ENCODE results near the gene DPPA2.

The DPPA2 gene

GRCh38 chr3:109265295-109265694, 51.0 kb downstream of the DPPA2 start:
- Histone ChIP-seq H3K4me1 (ENCODE audit: insufficient read depth, low read length, poor library complexity, severe bottlenecking) (peaks cover 14% of the 10 kb centered on the region), H3K27me3 (ENCODE audit: insufficient read depth, low read length, poor library complexity, severe bottlenecking) (no peaks in the 10 kb centered on the region), H3K4me2 (ENCODE audit: low read depth, low read length, poor library complexity, severe bottlenecking) (no peak overlapping the region), H3K36me3 (ENCODE audit: insufficient read depth, low read length) (no peaks in the 10 kb centered on the region), H3K9me3 (ENCODE audit: insufficient read depth, low read depth, low read length) (no peaks in the 10 kb centered on the region), H3K4me3 (ENCODE audit: low read length, poor library complexity, severe bottlenecking) (no peak overlapping the region), H3F3A (ENCODE audit: low read depth) (no peaks in the 10 kb centered on the region), H4K20me1 (ENCODE audit: insufficient read depth, low read length, poor library complexity, severe bottlenecking) (no peaks in the 10 kb centered on the region), H3K9me2 (replicated peaks; ENCODE audit: low read depth, low read length) (no peaks in the 10 kb centered on the region), H3K9ac (ENCODE audit: low read depth, low read length, poor library complexity, severe bottlenecking) (no peak overlapping the region), H3K79me2 (ENCODE audit: insufficient read depth, low read length) (no peaks in the 10 kb centered on the region), H2AFZ (ENCODE audit: low read length) (peak overlapping the region; percentile 9; the same call in 1 of the 2 replicates)
- TF ChIP-seq EZH2phosphoT487 (IDR thresholded peaks at IDR 0.05; ENCODE audit: borderline replicate concordance) = no peak
- no peak for TF ChIP-seq CTCF (conservative IDR thresholded peaks at IDR 0.05; ENCODE audit: low read length)

GRCh38 chr3:109257269-109257668, 59.0 kb downstream of the DPPA2 start:
- peak overlapping the region; percentile 77 for H3K4me2 ChIP-seq (ENCODE audit: low read depth, low read length, poor library complexity, severe bottlenecking)
- no peaks in the 10 kb centered on the region for H3K9me3 ChIP-seq (ENCODE audit: insufficient read depth, low read depth, low read length)
- H4K20me1 ChIP-seq (ENCODE audit: insufficient read depth, low read length, poor library complexity, severe bottlenecking) = no peaks in the 10 kb centered on the region
- no peaks in the 10 kb centered on the region for H3K79me2 ChIP-seq (ENCODE audit: insufficient read depth, low read length)
- peak overlapping the region; percentile 62 for H3K9ac ChIP-seq (ENCODE audit: low read depth, low read length, poor library complexity, severe bottlenecking)
- TF ChIP-seq CTCF (conservative IDR thresholded peaks at IDR 0.05; ENCODE audit: low read length) (no peak), EZH2phosphoT487 (IDR thresholded peaks at IDR 0.05; ENCODE audit: borderline replicate concordance) (no peak)
- H3K36me3 ChIP-seq (ENCODE audit: insufficient read depth, low read length) = no peaks in the 10 kb centered on the region
- no peaks in the 10 kb centered on the region for H3K27me3 ChIP-seq (ENCODE audit: insufficient read depth, low read length, poor library complexity, severe bottlenecking)
- H2AFZ ChIP-seq (ENCODE audit: low read length) = no peak overlapping the region
- H3K4me1 ChIP-seq (ENCODE audit: insufficient read depth, low read length, poor library complexity, severe bottlenecking) = peaks cover 56% of the 10 kb centered on the region
- peak overlapping the region; percentile 54 for H3K4me3 ChIP-seq (ENCODE audit: low read length, poor library complexity, severe bottlenecking)
- 0 out of 2 replicates have a peak, but pooled peaks cover 3% of the 10 kb centered on the region for H3F3A ChIP-seq (ENCODE audit: low read depth)
- no peaks in the 10 kb centered on the region for H3K9me2 ChIP-seq (replicated peaks; ENCODE audit: low read depth, low read length)

- H3K4me2 ChIP-seq (ENCODE audit: low read depth, low read length, poor library complexity, severe bottlenecking) = peak overlapping the region; percentile 61
Measured at GRCh38 chr3:109254770-109255169, 61.5 kb downstream of the DPPA2 start.

More at GRCh38 chr3:109254770-109255169, 61.5 kb downstream of the DPPA2 start:
- peaks cover 56% of the 10 kb centered on the region for H3K4me1 ChIP-seq (ENCODE audit: insufficient read depth, low read length, poor library complexity, severe bottlenecking)
- no peaks in the 10 kb centered on the region for H3K79me2 ChIP-seq (ENCODE audit: insufficient read depth, low read length)
- H3F3A ChIP-seq (ENCODE audit: low read depth) = 0 out of 2 replicates have a peak, but pooled peaks cover 10% of the 10 kb centered on the region
- no peaks in the 10 kb centered on the region for H3K36me3 ChIP-seq (ENCODE audit: insufficient read depth, low read length)
- H3K9me2 ChIP-seq (replicated peaks; ENCODE audit: low read depth, low read length) = no peaks in the 10 kb centered on the region
- H2AFZ ChIP-seq (ENCODE audit: low read length) = no peak overlapping the region
- peak overlapping the region; percentile 35 for H3K4me3 ChIP-seq (ENCODE audit: low read length, poor library complexity, severe bottlenecking)
- H4K20me1 ChIP-seq (ENCODE audit: insufficient read depth, low read length, poor library complexity, severe bottlenecking) = no peaks in the 10 kb centered on the region
- H3K27me3 ChIP-seq (ENCODE audit: insufficient read depth, low read length, poor library complexity, severe bottlenecking) = no peaks in the 10 kb centered on the region
- no peaks in the 10 kb centered on the region for H3K9me3 ChIP-seq (ENCODE audit: insufficient read depth, low read depth, low read length)
- peak overlapping the region; percentile 62 for H3K9ac ChIP-seq (ENCODE audit: low read depth, low read length, poor library complexity, severe bottlenecking)
- TF ChIP-seq CTCF (conservative IDR thresholded peaks at IDR 0.05; ENCODE audit: low read length) (no peak), EZH2phosphoT487 (IDR thresholded peaks at IDR 0.05; ENCODE audit: borderline replicate concordance) (no peak)
